ENCODE measurements around the gene APBA2.

APBA2 gene

DNA sequence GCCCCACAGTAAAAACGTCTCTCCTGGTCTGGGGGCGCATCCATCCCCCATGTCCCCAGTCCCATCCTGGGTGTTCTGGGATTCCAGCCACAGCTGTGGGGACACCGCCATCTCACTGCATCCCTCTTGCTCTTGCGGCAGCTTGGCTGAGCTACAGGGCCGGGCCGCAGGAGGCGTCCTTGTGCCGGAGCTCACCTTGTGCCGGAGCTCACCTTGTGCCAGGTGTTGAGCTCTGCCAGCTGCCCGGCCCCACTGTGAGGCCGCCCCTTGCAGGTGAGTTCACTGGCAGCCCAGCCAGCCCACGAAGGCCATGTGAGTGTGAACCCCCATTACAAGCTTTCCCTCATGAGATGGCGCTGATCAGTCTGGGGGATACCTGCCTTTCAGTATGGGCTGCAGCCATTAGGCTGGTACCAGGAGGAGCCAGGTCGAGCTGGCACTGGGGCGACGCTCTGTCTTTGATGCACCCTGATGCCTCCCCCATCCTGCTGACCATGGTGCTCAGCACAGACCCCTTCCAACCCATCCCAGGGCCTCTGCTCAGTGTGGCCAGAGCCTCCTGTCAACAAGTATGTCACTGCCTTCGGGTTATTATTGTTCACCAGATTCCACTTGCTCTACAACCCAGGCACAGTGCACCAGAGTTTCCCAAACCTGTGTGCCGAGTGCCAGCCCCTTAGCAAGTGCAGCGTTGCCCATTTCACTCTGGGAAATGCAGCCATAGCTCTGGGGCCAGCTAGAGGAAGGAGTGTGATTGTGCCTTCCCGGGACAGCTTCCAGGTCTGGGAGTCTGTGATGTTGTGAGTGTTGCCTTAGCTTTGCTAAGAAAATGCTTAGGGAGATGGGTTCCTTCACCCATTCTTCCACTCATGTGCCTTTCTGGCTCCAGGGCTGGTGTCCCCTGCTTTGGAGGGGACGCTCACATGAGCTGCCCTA, 105.7 kb downstream of the APBA2 start:
- Histone ChIP-seq H3K9me3 (ENCODE audit: insufficient read depth, low read length, severe bottlenecking) (no peaks in the 10 kb centered on the region), H3K9ac (ENCODE audit: low read depth, low read length) (no peak overlapping the region), H2AFZ (ENCODE audit: low read depth, low read length) (no peak overlapping the region), H3K27ac (ENCODE audit: low read length) (no peak overlapping the region), H3K4me1 (ENCODE audit: insufficient read depth, low read length) (no peaks in the 10 kb centered on the region), H3K27me3 (ENCODE audit: insufficient read depth, low read length, poor library complexity) (no peaks in the 10 kb centered on the region), H4K20me1 (ENCODE audit: insufficient read depth, low read length) (no peaks in the 10 kb centered on the region), H3K4me2 (ENCODE audit: insufficient read depth, low read length) (no peak overlapping the region), H3K79me2 (ENCODE audit: insufficient read depth, low read length) (no peaks in the 10 kb centered on the region), H3K36me3 (ENCODE audit: insufficient read depth, low read length) (no peaks in the 10 kb centered on the region), H3K4me3 (ENCODE audit: low read depth in 1 of 2, low read length in 2 of 2) (no peak overlapping the region)
- no peak for ATAC-seq (ENCODE audit: insufficient read depth, low read depth)
- no peak for TF ChIP-seq EZH2 (IDR thresholded peaks at IDR 0.05; ENCODE audit: borderline replicate concordance, low read depth, low read length, severe bottlenecking)
- TF ChIP-seq, protein P1, sequence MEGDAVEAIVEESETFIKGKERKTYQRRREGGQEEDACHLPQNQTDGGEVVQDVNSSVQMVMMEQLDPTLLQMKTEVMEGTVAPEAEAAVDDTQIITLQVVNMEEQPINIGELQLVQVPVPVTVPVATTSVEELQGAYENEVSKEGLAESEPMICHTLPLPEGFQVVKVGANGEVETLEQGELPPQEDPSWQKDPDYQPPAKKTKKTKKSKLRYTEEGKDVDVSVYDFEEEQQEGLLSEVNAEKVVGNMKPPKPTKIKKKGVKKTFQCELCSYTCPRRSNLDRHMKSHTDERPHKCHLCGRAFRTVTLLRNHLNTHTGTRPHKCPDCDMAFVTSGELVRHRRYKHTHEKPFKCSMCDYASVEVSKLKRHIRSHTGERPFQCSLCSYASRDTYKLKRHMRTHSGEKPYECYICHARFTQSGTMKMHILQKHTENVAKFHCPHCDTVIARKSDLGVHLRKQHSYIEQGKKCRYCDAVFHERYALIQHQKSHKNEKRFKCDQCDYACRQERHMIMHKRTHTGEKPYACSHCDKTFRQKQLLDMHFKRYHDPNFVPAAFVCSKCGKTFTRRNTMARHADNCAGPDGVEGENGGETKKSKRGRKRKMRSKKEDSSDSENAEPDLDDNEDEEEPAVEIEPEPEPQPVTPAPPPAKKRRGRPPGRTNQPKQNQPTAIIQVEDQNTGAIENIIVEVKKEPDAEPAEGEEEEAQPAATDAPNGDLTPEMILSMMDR (IDR thresholded peaks at IDR 0.05; ENCODE audit: borderline replicate concordance, extremely low read depth, low read length, poor library complexity, severe bottlenecking) = no peak
- no peak for DNase-seq

DNA sequence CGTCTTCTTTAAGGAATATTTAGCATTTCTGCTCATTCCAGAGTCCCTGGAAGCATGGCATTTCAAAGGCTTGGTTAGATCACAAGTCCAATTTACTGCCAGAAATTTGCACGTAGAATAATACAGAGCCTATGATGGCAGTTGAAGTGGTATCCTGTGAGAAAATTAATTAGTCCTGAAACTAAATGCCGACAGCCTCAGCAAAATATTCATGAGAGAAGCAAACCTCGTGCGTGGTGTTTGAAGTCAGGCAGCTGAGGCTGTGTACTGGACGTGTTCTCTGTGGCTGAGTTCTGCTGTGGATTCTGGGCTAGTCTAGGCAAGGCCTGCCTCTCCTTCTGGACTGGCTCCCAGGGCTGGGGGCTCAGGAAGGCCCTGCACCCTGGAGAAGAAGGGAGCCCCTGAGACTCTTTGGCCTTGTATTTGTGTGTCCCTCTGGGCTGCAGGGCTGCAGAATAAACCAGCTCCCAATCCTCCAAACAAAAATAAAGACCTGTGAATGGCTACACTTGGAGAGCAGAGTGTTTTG, 106.6 kb downstream of the APBA2 start:
- H3K36me3 ChIP-seq (ENCODE audit: insufficient read depth, low read length) = no peaks in the 10 kb centered on the region
- no peaks in the 10 kb centered on the region for H3K79me2 ChIP-seq (ENCODE audit: insufficient read depth, low read length)
- no peak for ATAC-seq (ENCODE audit: insufficient read depth, low read depth)
- no peak for TF ChIP-seq EZH2 (IDR thresholded peaks at IDR 0.05; ENCODE audit: borderline replicate concordance, low read depth, low read length, severe bottlenecking)
- TF ChIP-seq, protein P1 (IDR thresholded peaks at IDR 0.05; ENCODE audit: borderline replicate concordance, extremely low read depth, low read length, poor library complexity, severe bottlenecking) = no peak
- H4K20me1 ChIP-seq (ENCODE audit: insufficient read depth, low read length) = no peaks in the 10 kb centered on the region
- H3K4me3 ChIP-seq (ENCODE audit: low read depth in 1 of 2, low read length in 2 of 2) = no peak overlapping the region
- no peak for DNase-seq
- no peak overlapping the region for H3K9ac ChIP-seq (ENCODE audit: low read depth, low read length)
- no peak overlapping the region for H3K27ac ChIP-seq (ENCODE audit: low read length)
- H3K9me3 ChIP-seq (ENCODE audit: insufficient read depth, low read length, severe bottlenecking) = no peaks in the 10 kb centered on the region
- no peaks in the 10 kb centered on the region for H3K4me1 ChIP-seq (ENCODE audit: insufficient read depth, low read length)
- H3K27me3 ChIP-seq (ENCODE audit: insufficient read depth, low read length, poor library complexity) = no peaks in the 10 kb centered on the region
- no peak overlapping the region for H2AFZ ChIP-seq (ENCODE audit: low read depth, low read length)
- H3K4me2 ChIP-seq (ENCODE audit: insufficient read depth, low read length) = no peak overlapping the region

DNA sequence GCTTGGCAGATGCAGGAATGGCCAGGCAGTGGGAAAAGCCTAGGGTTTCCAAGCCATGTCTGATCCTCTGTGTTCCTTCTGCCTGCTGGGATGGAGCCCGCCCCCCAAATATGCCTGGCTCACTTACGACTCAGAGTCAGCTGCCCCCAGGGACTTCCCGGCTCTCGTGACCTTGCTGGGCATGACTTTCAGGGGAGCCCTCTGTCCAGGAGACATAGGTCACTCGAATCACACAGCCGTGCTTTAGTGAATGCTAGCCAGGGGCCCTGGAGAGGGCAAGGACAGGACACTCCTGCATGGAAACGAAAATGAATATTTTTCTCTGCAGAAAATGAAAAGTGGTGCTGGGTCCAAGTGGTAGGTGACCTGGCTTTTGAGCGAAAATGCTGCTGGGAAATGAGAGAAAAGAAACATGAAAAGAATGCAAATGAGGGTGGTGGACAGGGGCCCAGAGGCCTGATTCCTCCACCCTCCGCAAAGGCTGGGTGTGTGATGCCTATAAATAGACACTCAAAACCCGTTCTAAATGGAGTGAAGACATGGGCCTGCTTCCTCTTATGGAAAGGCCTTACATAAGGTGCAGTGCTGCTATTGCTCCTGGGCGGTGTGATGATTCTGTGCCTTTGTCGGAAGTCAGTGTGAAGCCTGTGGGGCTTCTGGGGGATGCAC, 107.4 kb downstream of the APBA2 start:
- DNase-seq = no peak
- TF ChIP-seq EZH2 (IDR thresholded peaks at IDR 0.05; ENCODE audit: borderline replicate concordance, low read depth, low read length, severe bottlenecking) = no peak
- TF ChIP-seq, protein P1 (IDR thresholded peaks at IDR 0.05; ENCODE audit: borderline replicate concordance, extremely low read depth, low read length, poor library complexity, severe bottlenecking) = no peak
- H2AFZ ChIP-seq (ENCODE audit: low read depth, low read length) = no peak overlapping the region
- H3K4me2 ChIP-seq (ENCODE audit: insufficient read depth, low read length) = no peak overlapping the region
- H3K9me3 ChIP-seq (ENCODE audit: insufficient read depth, low read length, severe bottlenecking) = no peaks in the 10 kb centered on the region
- H3K27ac ChIP-seq (ENCODE audit: low read length) = no peak overlapping the region
- no peaks in the 10 kb centered on the region for H3K79me2 ChIP-seq (ENCODE audit: insufficient read depth, low read length)
- no peaks in the 10 kb centered on the region for H3K27me3 ChIP-seq (ENCODE audit: insufficient read depth, low read length, poor library complexity)
- no peaks in the 10 kb centered on the region for H3K36me3 ChIP-seq (ENCODE audit: insufficient read depth, low read length)
- no peak overlapping the region for H3K4me3 ChIP-seq (ENCODE audit: low read depth in 1 of 2, low read length in 2 of 2)
- no peak overlapping the region for H3K9ac ChIP-seq (ENCODE audit: low read depth, low read length)
- H3K4me1 ChIP-seq (ENCODE audit: insufficient read depth, low read length) = no peaks in the 10 kb centered on the region
- ATAC-seq (ENCODE audit: insufficient read depth, low read depth) = no peak
- no peaks in the 10 kb centered on the region for H4K20me1 ChIP-seq (ENCODE audit: insufficient read depth, low read length)

Data from DND-41 (cell line).